Neural cell (in vitro differentiated cells): ENCODE data around the gene NOP10.

Experiments used
- CTCF ChIP-seq: fragments of 450-650 bp; IDR thresholded peaks from 2 replicates; pipeline ENCODE4 v1.5.1; 2014; ENCODE audit warnings: antibody characterized with exemption, mild to moderate bottlenecking, moderate library complexity; ENCODE audit not compliant: poor library complexity, severe bottlenecking
- EP300 ChIP-seq: fragments of 450-650 bp; conservative IDR thresholded peaks from 2 replicates; pipeline ENCODE4 v1.6.1; 2014; ENCODE audit warnings: antibody characterized with exemption, mild to moderate bottlenecking, moderate library complexity; ENCODE audit not compliant: poor library complexity, severe bottlenecking
- EZH2 ChIP-seq: fragments of 200-600, 300-800 bp; shearing (Covaris generic), sonication (generic); IDR thresholded peaks from 2 replicates; pipeline ENCODE4 v1.6.1; 2014; ENCODE audit warnings: antibody characterized with exemption, low read length, borderline replicate concordance, mild to moderate bottlenecking; ENCODE audit not compliant: insufficient read depth, poor library complexity, severe bottlenecking
- RAD21 ChIP-seq: fragments of 450-650 bp; conservative IDR thresholded peaks from 2 replicates; pipeline ENCODE4 v1.6.1; 2014; ENCODE audit warnings: antibody characterized with exemption, mild to moderate bottlenecking, moderate library complexity

DNA sequence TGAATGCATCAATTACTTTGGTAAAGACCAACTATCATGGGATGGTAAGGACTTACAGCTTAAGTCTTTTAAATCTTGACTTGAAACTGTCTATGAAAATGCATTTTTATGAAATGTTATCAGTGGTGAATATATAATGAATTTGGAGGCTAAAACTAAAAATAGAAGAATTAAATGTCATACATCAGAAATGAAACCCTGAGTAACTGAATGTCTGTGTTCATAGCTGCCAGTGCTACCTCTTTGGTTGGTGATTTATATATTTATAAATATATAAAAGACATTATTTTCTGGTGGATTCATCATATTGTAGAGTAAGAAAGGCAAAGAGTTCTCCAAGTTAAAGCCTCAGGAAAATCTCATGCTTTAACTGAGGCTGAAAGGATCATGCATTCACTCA is 17.6 kb downstream of the NOP10 start:
- TF ChIP-seq CTCF, result no peak
- no peak for TF ChIP-seq EP300
- no peak for TF ChIP-seq EZH2
- TF ChIP-seq RAD21, result no peak
